Fibroblast of skin of left biceps (primary cell): ENCODE data around the gene SMIM29.
A peak's percentile ranks its signal among the peaks of the same experiment; 100 is the strongest.

ENCODE experiments used
- DNase-seq, 2 experiments: peaks; one replicate each; pipeline ENCODE4 v3.0.0-alpha.2; 2013; ENCODE audit warnings: low read depth in 2 of 2

Gene SMIM29

GRCh38 chr6:34226731-34227586 is 21.8 kb downstream of the SMIM29 start:
- DNase-seq = no peak

- DNase-seq = no peak
Measured at GRCh38 chr6:34226066-34226465, 22.7 kb downstream of the SMIM29 start.

- DNase-seq = no peak
Measured at GRCh38 chr6:34225551-34225950, 23.3 kb downstream of the SMIM29 start.

- DNase-seq = peak; percentile 78 to 83
Measured at GRCh38 chr6:34223956-34224940, 24.6 kb downstream of the SMIM29 start.

GRCh38 chr6:34223381-34223955 is 25.3 kb downstream of the SMIM29 start:
- DNase-seq = no peak

GRCh38 chr6:34218691-34219090 is 30.1 kb downstream of the SMIM29 start:
- no peak for DNase-seq

- no peak for DNase-seq
Measured at GRCh38 chr6:34213772-34214171, 35.0 kb downstream of the SMIM29 start.

GRCh38 chr6:34207695-34208443 is 40.9 kb downstream of the SMIM29 start:
- DNase-seq = no peak

- no peak for DNase-seq
Measured at GRCh38 chr6:34206726-34207125, 42.1 kb downstream of the SMIM29 start.

- no peak for DNase-seq
Measured at GRCh38 chr6:34205916-34206315, 42.9 kb downstream of the SMIM29 start.

- DNase-seq = no peak
Measured at GRCh38 chr6:34205466-34205865, 43.3 kb downstream of the SMIM29 start.

- DNase-seq = no peak
Measured at GRCh38 chr6:34204693-34205092, 44.1 kb downstream of the SMIM29 start.

GRCh38 chr6:34202329-34203201 is 46.2 kb downstream of the SMIM29 start:
- no peak for DNase-seq

GRCh38 chr6:34201455-34202107 is 47.2 kb downstream of the SMIM29 start:
- DNase-seq = no peak

GRCh38 chr6:34200340-34200971 is 48.4 kb downstream of the SMIM29 start:
- DNase-seq = no peak

GRCh38 chr6:34196833-34197195 is 52.0 kb downstream of the SMIM29 start:
- no peak for DNase-seq
